Activated T-cell treated with anti-CD3 and anti-CD28 coated beads, Interleukin-2, amount 50 U/mL, for 72 hours (primary cell): Measurements from ENCODE around the gene DBNDD2. TPM values are rescaled to one million over a fixed set of nuclear protein-coding genes. Genes with fewer than 3 reads are reported as not detected.

Experiments used
- ATAC-seq, 2 donors: fragments of 150-1000 bp; cut with Tn5 transposase; replicated peaks in 1 of 2; 2 replicates each; pipeline ENCODE4 v1.10.0; 2021; ENCODE audit warnings: moderate library complexity in 2 of 2, mild to moderate bottlenecking in 1 of 2
- DNase-seq, 2 donors: peaks; one replicate each; pipeline ENCODE4 v3.0.0; 2021 to 2022; ENCODE audit warnings: mixed read lengths in 1 of 2
- H3K27ac Mint-ChIP-seq: one replicate; pipeline ENCODE4 v1.8.0; 2022; ENCODE audit warnings: mild to moderate bottlenecking, moderate library complexity, mixed read lengths
- H3K27me3 Mint-ChIP-seq: one replicate; pipeline ENCODE4 v1.8.0; 2022; ENCODE audit warnings: low read depth, mixed read lengths
- H3K36me3 Mint-ChIP-seq, 2 donors: one replicate each; pipeline ENCODE4 v1.8.0; 2022; ENCODE audit warnings: mixed read lengths in 2 of 2, mild to moderate bottlenecking in 1 of 2; ENCODE audit not compliant: insufficient read depth in 2 of 2
- H3K4me1 Mint-ChIP-seq: one replicate; pipeline ENCODE4 v1.8.0; 2022; ENCODE audit warnings: low read depth, mixed read lengths
- H3K4me3 Mint-ChIP-seq, 2 donors: one replicate each; pipeline ENCODE4 v1.8.0; 2022; ENCODE audit warnings: mild to moderate bottlenecking in 2 of 2, mixed read lengths in 2 of 2, moderate library complexity in 2 of 2
- H3K9me3 Mint-ChIP-seq, 2 donors: one replicate each; pipeline ENCODE4 v1.8.0; 2022; ENCODE audit warnings: mixed read lengths in 2 of 2
- total RNA-seq, 2 donors: library from RNA; stranded (reverse); gene quantifications; one replicate each; pipeline ENCODE4 v1.2.3, GENCODE V29; 2022

The DBNDD2 gene, protein sequence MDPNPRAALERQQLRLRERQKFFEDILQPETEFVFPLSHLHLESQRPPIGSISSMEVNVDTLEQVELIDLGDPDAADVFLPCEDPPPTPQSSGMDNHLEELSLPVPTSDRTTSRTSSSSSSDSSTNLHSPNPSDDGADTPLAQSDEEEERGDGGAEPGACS
- 10 to 100 TPM; 28.7 to 43.4 TPM for total RNA-seq

- DNase-seq (no peak), ATAC-seq (peak; percentile 29 to 30)
- Mint-ChIP-seq H3K9me3 (no peaks in the 10 kb centered on the region), H3K27me3 (no peaks in the 10 kb centered on the region), H3K4me3 (peak within 1 kb of the TSS; percentile 71 to 88), H3K4me1 (peaks cover 29% of the 10 kb centered on the region), H3K27ac (no peak within 1 kb of the TSS), H3K36me3 (peaks cover 2 to 4% of the 10 kb centered on the region in 2 donors)
These were observed at the start of gene DBNDD2 for GRCh38 chr20:45407783-45408645. Gene DBNDD2 (plus strand): TSS chr20:45408289. CDS start chr20:45408468, 179 bp downstream.

DNA sequence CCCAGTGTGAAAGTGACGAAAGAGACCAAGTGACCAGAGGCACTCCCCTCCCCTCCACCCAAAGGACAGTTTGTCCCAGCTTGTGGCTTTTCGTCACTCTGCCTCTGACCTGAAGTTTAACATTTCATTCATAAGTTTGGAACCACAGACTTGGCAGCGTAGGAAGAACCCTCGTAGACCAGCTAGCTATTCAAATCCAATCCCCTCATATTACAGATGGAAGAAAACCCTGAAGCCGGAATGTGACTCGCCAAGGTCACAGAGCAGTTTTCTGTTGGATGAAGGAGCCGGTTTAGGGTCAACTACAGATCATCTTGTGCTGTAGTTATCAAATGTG lies 49.1 kb upstream of the DBNDD2 start:
- Mint-ChIP-seq H3K4me1 (peaks cover 66% of the 10 kb centered on the region), H3K27ac (no peak overlapping the region), H3K27me3 (no peaks in the 10 kb centered on the region), H3K4me3 (no peak overlapping the region), H3K9me3 (no peaks in the 10 kb centered on the region), H3K36me3 (no peaks in the 10 kb centered on the region)
- no peak for DNase-seq
- ATAC-seq = no peak

GRCh38 chr20:45359406-45360148 lies 48.5 kb upstream of the DBNDD2 start:
- Mint-ChIP-seq H3K4me1 (peaks cover 64% of the 10 kb centered on the region), H3K27me3 (no peaks in the 10 kb centered on the region), H3K4me3 (no peak overlapping the region), H3K9me3 (no peaks in the 10 kb centered on the region), H3K36me3 (no peaks in the 10 kb centered on the region), H3K27ac (no peak overlapping the region)
- ATAC-seq = no peak
- no peak for DNase-seq

DNA sequence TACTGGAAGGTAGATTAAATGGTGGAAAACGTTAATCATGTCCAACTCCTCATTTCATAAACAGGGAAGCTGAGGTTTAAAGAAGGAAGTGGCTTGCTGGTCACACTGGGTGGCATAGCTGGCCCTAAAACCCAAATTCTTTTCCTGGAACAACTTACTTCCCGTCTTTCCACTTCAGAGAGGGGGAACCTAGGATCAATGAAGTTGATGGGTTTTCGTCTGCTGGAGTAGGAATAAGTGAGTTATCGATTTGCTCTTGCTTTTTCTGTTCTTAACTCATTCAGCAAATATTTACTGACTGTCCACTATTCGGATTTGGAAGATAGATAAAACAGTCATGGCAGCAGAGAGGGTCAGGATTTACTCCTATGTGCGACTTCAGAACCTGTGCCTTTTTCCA lies 46.3 kb upstream of the DBNDD2 start:
- no peaks in the 10 kb centered on the region for H3K9me3 Mint-ChIP-seq
- no peak overlapping the region for H3K4me3 Mint-ChIP-seq
- no peaks in the 10 kb centered on the region for H3K36me3 Mint-ChIP-seq
- H3K27ac Mint-ChIP-seq = no peak overlapping the region
- DNase-seq (no peak), ATAC-seq (no peak)
- H3K27me3 Mint-ChIP-seq = no peaks in the 10 kb centered on the region
- H3K4me1 Mint-ChIP-seq = peaks cover 52% of the 10 kb centered on the region

DNA sequence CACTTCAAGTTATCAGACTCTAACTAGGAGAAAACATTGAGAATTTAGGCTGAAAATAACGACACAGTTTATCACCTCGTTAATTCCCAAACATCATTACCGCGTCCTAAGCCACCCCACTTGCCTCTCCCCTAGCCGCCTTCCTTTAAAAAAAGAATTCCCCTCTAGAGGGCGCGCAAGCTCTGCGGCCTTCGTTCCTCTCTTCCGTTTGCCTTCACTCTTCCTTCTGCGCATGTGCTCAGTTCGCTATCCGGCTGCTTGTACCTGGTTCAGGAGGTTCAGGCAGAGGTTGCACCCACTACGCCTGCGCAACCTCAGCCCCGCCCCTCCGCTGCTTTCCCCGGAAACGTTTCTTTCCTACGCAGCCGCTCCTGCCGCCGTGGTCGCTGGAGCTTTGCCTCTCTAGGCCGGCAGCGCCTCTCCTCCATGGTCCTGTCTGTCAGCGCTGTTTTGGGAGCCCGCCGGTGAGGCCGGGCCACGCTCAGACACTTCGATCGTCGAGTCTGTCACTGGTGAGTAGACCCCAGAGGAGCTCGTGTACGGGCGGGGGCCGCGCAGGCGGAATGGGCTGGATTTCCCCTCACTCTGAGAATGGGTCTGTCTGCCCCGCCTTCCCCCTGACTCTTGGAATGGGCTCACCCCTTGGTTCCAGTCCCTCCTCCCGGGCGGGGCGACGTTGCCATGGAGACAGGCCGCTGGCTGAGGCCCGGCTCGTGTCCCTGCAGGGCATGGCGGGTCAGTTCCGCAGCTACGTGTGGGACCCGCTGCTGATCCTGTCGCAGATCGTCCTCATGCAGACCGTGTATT lies 45.1 kb upstream of the DBNDD2 start, which contains the start of gene SYS1:
TSS of gene SYS1 (plus strand) at position 353 of the 807 bp plus-strand sequence. CDS start at position 729, 376 bp downstream.
- peak; percentile 98 to 99 for DNase-seq

GRCh38 chr20:45363611-45364492 lies 44.2 kb upstream of the DBNDD2 start:
- no peak for DNase-seq
- Mint-ChIP-seq H3K4me1 (peaks cover 46% of the 10 kb centered on the region), H3K4me3 (peak overlapping the region; percentile 91 to 95), H3K9me3 (no peaks in the 10 kb centered on the region), H3K27me3 (no peaks in the 10 kb centered on the region), H3K36me3 (peaks cover 0 to 2% of the 10 kb centered on the region in 2 donors), H3K27ac (peak overlapping the region; percentile 31)
- no peak for ATAC-seq

More for the DNA sequence above, 45.1 kb upstream of the DBNDD2 start, which contains the start of gene SYS1:
- Mint-ChIP-seq H3K9me3 (no peaks in the 10 kb centered on the region), H3K36me3 (peaks cover 0 to 2% of the 10 kb centered on the region in 2 donors), H3K27me3 (no peaks in the 10 kb centered on the region), H3K27ac (peak within 1 kb of the TSS; percentile 95), H3K4me1 (peaks cover 46% of the 10 kb centered on the region), H3K4me3 (peak within 1 kb of the TSS; percentile 91 to 95)
- peak; percentile 86 to 88 for ATAC-seq

DNA sequence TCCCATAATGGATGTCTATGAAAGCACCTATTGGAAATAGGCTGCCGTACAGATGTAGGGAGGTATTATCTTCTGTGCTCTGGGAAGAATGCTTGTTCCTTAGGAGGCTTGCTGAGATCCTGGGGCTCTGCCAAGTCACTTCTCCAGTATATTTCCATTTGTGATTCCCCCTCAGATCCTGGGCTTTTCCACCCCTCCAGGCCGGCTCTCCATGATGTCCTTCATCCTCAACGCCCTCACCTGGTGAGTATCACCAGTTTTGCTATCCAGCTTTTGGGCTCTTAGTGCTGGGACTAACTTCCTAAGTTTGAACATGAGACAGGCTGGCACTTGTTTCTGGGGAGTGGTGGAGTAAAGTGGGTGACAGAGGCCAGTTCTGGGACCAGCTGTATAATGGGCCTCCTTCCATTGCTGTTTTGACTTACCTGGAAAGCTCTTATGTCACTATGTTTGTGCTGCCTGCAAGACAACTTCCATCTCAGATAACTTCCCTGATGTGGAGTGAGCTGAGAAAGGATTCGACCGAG lies 42.6 kb upstream of the DBNDD2 start:
- Mint-ChIP-seq H3K27ac (peak overlapping the region; percentile 59), H3K4me3 (peak overlapping the region in 1 of 2 donors; percentile 24), H3K9me3 (no peaks in the 10 kb centered on the region), H3K4me1 (peaks cover 41% of the 10 kb centered on the region), H3K36me3 (peaks cover 0 to 2% of the 10 kb centered on the region in 2 donors), H3K27me3 (no peaks in the 10 kb centered on the region)
- DNase-seq = no peak
- ATAC-seq = no peak

DNA sequence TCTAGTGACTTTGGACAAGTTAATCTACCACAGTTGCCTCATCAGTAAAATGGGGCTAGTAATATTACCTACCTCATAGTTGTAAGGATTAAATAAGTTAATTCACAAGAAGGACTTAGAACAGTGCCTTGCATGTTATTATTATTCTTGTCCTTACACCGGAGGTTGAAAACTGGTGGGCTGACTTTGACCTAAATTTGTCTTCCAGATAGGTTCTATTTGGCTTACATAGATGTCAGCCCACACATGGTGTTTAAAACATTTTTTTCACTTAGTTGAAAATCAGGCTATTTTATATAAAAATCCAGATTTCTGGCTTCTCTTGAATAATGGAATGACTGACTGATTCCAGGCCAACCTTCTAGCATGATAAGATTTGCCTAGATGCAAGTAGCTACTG lies 41.9 kb upstream of the DBNDD2 start:
- no peak overlapping the region for H3K27ac Mint-ChIP-seq
- no peak overlapping the region for H3K4me3 Mint-ChIP-seq
- peaks cover 41% of the 10 kb centered on the region for H3K4me1 Mint-ChIP-seq
- no peaks in the 10 kb centered on the region for H3K9me3 Mint-ChIP-seq
- peaks cover 0 to 2% of the 10 kb centered on the region in 2 donors for H3K36me3 Mint-ChIP-seq
- no peaks in the 10 kb centered on the region for H3K27me3 Mint-ChIP-seq
- DNase-seq (no peak), ATAC-seq (no peak)

GRCh38 chr20:45366631-45367030 lies 41.5 kb upstream of the DBNDD2 start:
- no peak for DNase-seq
- Mint-ChIP-seq H3K27ac (no peak overlapping the region), H3K27me3 (no peaks in the 10 kb centered on the region), H3K4me1 (peaks cover 41% of the 10 kb centered on the region), H3K9me3 (no peaks in the 10 kb centered on the region), H3K4me3 (no peak overlapping the region), H3K36me3 (peaks cover 0 to 2% of the 10 kb centered on the region in 2 donors)
- no peak for ATAC-seq

DNA sequence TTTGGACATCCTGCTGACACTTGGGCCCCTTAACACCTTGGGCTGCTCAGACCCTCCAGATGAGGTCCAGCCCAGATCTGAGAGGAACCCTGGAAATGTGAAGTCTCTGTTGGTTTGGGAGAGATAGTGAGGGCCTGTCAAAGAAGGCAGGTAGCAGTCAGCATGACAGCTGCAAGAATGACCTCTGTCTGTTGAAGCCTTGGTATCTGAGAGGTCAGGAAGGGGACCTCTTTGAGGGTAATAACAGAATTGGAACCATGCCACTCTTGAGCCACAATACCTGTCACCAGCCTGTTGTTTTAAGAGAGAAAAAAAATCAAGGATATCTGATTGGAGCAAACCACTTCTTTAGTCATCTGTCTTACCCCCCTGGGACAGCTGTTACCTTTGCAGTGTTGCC lies 41.0 kb upstream of the DBNDD2 start:
- H3K27me3 Mint-ChIP-seq = no peaks in the 10 kb centered on the region
- peaks cover 43% of the 10 kb centered on the region for H3K4me1 Mint-ChIP-seq
- peaks cover 0 to 2% of the 10 kb centered on the region in 2 donors for H3K36me3 Mint-ChIP-seq
- no peaks in the 10 kb centered on the region for H3K9me3 Mint-ChIP-seq
- no peak overlapping the region for H3K27ac Mint-ChIP-seq
- DNase-seq (no peak), ATAC-seq (no peak)
- H3K4me3 Mint-ChIP-seq = no peak overlapping the region

GRCh38 chr20:45368221-45368980 lies 39.7 kb upstream of the DBNDD2 start:
- Mint-ChIP-seq H3K27me3 (no peaks in the 10 kb centered on the region), H3K27ac (peak overlapping the region; percentile 41), H3K4me1 (peaks cover 47% of the 10 kb centered on the region), H3K4me3 (peak overlapping the region; percentile 14 to 28), H3K9me3 (no peaks in the 10 kb centered on the region), H3K36me3 (peaks cover 0 to 2% of the 10 kb centered on the region in 2 donors)
- ATAC-seq (peak; percentile 48 to 64), DNase-seq (peak in 1 of 2 donors; percentile 30)
